Stimulated activated CD8-positive, alpha-beta memory T cell treated with anti-CD3 and anti-CD28 coated beads, Interleukin-15, amount 100 ng/mL, for 24 hours (primary cell): ENCODE results near the gene DLG2.

Experiments used
- DNase-seq: peaks from one replicate; pipeline ENCODE4 v3.0.0-alpha.2; 2020; ENCODE audit warnings: low read depth

The DLG2 gene

DNA sequence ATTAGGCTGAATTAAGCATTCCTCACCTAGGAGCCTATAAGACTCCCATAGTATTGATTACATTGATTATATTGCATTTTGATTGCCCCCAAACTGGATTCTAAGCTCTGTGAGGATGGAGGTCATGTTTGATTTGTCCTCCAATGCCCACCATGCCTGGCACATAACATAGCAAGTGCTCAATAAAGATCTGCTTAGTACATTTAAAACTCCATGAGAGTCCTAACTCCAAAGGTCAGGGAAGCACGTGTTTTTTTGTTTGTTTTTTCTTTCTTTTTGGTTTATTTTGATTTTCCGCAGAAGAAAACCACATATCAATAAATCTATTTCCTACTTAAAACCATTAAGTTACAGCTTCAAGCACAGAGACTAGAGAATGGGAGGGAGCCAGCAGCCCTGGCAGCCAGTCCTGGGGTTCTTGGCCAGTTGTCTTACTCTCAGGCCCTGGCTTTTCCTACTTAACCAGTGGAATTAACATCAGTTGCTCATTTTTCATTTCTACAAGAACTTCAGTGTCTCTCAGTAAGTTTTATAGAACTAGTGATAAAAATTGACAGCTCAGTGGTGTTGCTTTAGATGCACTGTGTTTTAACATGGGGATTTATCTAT is 1911.1 kb downstream of the DLG2 start:
- DNase-seq, result no peak

DNA sequence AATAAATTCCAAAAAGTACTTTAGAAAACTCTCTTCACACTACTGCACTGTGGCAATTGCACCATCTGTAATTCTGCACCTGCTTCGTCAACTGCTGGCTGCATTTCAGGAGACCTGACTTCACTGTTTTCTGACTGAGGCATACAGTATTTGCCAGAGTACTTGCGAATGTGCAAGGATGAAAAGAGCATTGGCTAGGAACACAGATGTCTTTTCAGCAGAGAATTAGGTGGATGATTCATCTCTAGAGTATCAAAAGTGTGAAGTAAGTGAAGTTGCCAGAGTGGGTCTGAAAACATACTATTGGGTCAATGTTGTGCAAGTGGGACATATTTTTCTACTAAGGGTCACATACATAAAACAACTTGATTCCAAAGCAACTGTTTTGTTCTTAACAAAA is 1913.4 kb downstream of the DLG2 start:
- DNase-seq, result no peak

DNA sequence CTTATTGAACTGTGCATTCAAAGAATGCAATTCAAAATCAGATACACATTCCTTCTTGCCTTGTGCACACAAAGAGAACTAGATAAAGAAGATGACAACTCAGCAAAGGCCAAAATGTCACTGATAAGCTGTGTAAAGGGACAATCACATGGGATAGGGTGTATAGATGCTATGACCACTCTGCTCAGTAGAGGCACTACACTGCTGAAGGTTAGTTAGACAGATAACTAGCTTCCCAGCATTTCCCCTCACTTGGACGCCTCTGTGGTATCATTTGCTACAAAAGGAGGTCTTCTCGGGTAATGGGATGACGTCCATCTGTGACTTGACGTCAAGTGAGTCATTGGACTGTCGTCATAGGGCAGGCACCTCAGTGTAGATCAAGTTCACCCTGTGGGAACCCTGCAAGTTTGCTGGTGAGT is 1916.0 kb downstream of the DLG2 start:
- DNase-seq, result no peak

DNA sequence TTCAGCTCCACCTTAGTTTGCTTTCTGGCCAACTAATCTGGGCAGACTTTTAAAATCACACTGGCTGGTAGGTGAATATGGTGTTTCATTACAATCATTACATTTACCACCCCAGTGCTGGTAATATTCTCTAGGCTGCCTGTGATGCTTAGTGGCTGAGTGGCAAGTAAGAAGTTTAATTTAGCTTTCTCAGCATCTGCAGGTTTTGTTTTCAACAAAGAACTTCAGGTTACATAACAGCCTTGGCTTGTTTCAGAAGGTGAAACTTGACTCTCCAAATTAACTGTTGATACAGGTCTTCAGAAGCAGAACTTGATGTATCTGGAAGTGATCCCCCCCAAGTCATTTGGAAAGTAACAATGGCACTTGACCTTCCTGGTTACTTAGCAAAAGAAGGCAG is 1917.7 kb downstream of the DLG2 start:
- DNase-seq, result no peak

DNA sequence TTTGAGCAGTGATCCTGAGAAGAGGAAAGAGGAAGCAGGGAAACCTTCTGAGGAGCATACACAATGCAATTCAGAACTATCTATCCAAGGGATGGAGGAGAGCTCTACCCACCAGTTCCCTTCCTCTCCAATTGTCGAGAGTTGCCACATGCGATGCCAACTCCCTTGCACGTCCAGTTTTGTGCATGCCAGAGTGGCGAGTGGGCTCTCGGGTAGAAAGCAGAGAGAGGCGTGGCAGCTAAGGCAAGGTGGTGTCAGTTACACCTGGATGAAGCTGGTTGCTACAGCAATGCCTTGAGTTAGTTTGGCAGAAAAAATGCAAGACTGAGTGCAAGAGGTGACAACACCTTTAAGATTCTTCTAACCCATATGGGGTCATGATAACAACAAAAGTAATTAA is 1920.6 kb downstream of the DLG2 start:
- DNase-seq, result no peak

DNA sequence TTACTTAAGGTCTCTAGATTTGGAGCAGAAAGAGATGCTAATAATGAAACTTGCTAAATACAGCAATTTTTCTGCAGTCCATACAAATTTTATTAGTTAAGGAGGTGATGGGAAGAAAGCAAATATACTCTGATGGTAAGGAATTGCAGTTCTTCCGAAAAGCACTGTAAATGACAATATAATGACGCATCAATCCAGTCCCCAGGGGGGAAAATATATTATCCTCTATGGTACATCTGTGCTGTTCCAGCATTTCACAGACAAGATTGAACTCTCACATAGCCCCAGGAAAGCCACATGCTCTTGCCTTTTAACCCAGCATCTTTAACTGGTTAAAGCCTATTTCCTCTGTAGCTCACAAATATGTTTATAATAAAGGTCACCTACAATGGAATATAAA is 1924.3 kb downstream of the DLG2 start:
- no peak for DNase-seq

DNA sequence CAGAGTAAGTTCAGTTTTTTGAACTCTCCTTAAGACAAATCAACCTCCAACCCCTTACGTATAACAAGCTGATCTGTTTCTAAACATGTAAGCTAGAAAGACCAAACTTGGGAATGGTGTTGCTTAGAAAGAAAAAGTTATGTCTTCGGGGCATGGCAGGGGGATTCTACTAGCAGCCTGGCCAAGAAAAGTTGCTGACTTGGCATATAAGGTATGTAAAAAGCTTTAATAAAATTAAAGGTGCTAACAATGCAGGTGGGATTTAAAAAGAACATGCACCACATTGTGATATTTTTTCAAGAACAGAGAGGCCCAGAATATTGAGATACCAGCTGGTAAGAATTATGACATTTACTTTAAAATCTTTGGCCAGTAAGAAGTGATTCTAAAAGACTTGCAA is 1929.6 kb downstream of the DLG2 start:
- no peak for DNase-seq

DNA sequence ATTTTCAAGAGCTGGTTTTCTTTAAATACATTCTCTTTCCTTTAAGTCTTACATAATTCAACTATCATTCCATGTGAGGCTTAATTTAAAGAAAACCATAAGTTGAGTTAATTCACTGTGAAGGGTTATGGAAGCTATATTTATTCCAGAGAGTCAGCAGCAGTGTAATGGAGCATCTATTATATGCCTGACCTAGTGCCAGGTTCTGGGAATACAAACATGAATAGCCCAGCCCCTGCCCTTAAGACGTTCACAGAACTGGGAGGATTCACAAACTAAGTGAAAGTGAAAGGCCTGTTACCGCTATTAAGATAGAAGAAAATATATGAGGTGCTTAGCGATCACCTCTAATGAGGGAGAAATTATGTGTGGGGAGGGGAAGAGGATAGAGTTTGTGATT is 1932.1 kb downstream of the DLG2 start:
- DNase-seq, result no peak

DNA sequence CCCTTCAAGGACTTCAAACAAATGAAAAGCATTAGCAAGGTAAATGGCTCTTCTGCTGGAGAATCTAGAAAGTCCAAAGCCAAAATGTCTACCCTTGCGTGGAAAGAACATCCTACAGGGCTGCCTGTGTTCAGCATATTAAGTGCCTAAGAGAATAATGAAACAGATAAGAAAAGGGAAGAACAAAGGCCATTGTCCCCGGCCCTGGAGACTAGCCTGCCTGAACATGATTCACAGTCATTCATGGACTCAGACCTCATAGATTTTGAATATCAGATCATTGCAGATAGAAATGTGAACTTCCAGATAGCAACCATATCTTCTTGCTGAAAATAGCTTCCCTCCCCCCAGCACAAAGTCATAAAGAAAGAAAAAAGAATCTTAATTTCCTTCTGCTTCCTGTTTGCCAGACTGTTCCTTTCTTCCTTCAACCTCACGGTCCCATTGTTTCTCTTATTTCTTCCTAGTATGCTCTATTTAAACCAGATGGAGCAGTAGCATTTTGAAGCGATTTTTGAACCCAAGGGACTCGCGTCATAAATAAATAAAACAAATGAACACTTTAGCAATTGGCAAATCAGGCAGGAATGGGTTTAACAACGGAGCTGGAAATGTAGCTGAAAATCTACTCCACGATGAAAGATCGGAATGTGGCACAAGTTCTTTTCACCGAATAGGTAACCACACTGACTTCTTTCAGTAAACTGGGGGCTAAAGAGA is 1932.8 kb downstream of the DLG2 start:
- no peak for DNase-seq

DNA sequence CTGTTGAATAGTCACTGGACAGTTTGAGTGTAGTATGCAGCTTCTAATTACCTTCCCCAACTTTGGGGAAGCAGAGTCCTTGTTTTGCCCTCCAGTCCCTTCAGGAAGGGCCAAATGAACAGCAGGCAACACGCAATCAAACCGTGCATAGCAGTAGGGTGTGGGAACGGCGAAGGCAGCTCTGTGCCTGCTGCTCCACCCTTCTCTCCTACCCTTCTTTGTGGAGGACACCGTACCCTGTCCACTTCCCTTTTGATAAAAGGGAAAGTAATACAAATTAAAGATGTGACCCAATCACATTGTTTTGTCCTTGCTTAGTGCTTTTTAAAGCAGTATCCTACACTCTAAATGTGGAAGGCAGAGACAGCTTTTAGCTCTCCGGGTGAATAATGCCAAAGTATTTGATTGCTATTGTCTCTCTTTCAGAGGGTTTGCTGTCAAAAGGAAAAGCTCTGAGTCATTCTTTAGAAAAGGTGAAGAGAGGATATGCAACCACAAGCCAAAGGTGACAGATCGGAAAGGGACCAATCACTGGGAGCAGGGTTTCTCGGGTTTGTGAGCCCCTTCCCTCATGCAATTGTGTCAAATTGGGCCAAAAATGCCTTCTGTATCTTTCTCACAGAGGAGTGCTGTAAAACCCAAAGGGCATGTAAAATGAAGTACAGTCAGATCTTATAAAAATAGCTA is 1933.7 kb downstream of the DLG2 start:
- DNase-seq, result no peak

DNA sequence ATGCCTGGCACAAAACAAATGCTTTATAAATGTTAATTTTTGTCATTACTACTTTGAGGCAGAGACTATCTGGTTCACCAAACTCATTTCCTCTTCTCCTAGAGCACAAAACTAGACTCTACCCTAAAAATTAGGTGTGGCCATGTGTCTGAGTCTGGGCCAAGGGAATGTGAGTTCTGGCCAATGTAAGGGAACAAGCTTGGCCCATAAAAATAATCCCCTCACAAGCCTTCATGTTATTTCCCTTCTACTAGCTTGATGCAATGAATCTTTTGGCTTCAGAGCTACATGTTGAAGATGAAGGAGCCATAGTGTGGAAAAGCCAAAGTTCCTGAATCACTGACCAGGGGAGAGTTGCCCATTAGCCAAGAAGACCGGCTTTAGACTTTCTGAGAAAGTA is 1934.5 kb downstream of the DLG2 start:
- DNase-seq, result no peak

DNA sequence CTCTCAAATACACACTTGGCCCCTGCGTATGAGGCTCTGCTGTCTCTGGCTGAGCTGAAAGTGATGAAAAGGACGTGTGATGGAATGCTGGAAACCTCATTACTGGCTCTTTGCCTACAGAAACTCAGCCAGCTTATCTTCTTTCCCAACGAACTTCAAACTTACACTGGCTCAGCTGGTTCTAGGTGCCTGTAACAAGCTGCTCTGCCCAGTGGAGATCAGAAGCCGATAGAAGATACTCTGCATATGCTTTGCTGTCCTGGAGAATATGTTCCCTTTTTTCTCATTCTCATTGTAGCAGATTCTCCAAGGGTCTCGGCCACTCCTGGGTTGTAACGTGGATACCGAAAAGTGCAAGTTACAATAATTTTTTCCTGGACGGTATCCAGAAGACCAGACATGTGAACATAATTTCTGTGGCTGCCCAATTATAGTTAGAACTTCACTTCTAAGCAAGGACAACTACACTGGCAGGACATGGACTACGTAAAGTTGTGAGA is 1935.6 kb downstream of the DLG2 start:
- no peak for DNase-seq

DNA sequence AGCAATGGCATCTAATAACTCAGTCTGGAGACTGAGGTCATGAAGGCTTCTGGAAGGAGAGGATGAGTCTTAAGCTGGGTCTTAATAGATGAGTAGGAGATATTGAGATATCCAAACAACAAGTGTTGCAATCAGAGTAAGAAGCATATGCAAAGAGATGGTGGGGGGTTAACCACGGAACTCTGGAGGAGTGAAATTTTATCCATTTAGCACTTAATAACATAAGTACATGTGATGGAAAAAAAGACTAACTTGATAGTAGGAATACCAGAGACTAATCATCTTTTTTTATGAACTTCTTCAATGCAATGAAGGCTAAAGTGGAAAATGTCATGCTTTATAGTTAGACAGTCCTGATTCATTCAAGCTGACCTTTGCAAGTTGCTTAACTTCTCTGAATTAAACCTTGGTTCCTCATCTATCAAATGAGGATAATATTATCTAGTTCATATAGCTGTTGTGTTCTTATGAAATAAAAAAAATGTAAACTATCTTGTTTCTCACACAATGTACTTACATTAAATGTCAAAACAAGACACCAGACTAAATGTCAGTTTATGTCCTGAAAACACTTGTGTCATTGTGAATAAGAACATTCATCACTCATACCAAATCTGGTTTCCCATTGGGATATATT is 1937.9 kb downstream of the DLG2 start:
- DNase-seq, result no peak

DNA sequence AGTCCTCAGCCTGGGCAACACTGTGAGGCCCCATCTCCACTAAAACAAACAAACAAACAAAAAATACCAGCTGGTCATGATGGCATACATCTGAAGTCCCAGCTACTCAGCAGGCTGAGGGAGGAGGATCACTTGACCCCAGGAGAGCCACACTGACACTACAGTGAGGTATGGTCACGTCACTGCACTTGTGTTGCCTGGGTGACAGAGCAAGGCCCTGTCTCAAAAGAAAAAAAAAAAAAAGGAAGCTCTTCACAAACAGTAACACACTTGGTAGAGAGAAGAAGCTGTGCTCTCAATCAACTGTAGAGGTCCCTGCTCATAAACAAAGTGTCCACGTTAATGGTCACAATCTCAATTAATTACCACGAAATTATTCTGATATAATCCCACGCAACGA is 1939.4 kb downstream of the DLG2 start:
- DNase-seq, result no peak

DNA sequence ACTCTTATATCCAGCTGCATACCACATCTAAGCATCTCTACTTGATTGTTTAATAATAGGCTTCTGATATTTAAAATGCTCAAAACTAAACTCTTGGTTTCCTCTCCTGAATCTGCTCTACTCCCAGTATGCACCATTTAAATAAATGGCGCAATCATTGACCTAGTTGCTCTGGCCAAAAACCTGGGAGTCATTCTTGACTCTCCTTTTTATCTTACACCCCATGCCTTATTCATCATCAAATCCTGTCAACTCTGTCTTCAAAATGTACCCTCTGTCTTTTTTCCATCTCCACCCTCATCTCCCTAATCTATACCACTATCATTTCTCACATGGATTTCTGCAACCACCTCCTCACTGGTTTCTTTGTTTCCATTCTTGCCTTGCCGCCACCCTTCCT is 1941.4 kb downstream of the DLG2 start:
- DNase-seq, result no peak

DNA sequence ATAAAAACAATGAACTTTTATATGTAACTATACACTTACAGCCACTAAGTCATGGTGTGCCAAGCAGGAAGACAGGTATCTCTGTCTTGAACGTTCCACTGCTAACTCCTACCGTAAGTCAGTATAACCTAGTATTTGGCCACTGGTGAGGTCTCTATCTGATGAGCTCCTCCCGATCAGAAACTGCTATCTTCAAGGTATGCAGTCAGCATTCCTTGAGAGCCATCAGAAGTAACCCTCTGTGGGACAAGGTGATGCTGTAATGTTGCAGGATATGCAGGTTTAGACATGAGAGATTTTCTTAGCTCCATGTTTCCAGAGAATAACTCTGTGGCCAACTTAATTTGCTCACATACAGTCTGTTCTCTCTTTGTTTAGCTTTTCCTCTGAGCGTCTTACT is 1943.1 kb downstream of the DLG2 start:
- DNase-seq, result no peak

DNA sequence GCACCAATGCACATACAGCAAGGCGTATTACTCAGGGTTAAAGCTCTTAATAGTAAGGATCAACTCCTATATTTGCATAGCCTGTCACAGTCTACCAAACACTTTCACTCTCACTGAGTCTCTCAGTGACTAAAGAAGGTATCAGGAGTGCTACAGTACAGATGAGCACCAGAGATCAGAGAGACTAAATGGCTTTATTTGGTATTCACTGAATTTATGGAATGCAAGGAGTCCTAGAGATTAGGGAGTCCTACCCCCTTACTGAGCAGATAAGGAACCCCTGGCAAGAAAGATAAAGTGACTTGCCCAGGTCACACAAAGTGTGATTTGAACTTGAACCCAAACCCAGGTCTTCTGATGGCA is 1944.6 kb downstream of the DLG2 start:
- DNase-seq, result no peak

DNA sequence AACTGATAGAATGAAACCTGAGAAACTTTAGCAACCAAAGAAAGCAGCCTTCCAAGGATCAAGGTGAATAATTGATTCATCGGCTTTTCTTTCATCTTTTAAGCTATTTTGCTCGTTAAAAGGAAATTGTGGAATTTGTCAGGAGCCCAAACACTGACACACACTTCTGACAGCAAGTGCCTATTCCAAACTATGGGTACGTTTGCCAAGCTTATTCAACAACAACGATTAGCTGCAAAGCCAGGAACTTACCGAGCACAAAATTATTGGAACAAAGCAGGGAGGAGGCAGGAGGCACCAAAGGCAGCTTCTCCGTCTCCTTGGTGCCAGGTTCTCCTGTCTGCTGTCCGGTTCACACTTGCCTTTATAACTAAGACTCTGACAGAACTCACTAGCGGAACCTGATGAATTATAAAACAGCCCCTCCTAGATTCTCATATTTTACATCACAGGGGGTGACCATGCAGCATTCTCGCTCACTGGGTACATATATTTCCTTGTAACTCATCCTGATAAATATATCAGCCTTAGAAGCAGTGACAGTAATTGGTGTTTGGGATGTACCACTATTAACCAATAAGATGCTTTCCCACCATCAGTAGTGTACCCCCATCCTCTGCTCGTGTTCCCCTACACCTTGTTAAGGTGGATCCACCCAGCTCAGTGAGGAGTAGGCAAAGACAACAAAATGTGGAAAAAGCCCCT is 1945.1 kb downstream of the DLG2 start:
- no peak for DNase-seq

DNA sequence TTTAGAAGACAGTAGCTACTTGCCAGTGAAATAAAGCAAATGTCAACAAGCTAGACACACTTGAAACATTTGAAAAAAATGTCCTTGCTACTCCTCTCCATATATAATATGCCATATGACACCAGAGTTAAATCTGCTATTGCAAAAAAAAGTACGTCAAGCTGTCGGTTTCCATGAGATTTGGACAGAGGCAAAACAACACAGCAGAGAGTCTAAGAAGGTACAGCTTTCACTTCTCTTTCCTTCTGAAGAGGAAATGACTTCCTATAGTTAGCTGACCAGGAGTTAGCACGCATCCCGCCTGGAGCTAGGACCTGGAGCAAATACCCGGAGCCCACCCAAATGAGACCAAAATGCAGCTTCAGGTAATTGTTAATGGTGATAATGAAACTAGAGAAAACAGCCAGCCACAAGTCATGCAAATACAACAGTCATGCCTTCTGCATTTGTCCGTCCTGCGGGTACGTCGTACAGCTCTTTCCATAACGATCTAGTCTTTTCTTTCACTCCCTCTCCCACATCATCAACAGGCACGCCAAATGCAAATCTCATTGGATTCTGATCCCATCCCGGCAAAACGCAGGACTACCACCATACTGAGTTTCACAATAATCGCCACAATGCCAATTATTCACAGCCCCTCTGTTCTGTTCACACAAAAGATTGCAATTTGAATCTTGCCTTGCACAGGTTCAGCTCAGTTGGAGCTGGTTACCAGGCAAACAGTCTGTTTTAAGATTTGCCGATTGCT is 1945.9 kb downstream of the DLG2 start:
- no peak for DNase-seq

DNA sequence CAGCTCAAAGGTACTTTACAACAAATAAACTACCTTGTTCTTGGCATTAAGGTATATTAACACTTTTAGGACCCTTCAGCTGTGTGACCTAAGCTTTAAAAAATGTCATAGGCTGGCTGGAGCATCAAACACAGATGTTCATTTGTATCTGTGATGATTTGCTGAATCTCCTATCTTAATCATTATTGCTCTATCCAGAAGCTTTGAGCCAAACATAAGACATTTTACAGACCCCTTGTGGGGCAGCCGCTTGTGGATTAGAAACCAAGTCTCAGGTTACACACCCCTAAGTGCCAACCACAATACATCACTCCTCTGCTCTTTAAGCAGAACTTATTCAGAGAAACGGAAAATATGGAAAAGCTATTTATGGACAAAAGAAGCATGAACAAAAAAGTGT is 1946.8 kb downstream of the DLG2 start:
- DNase-seq, result no peak

DNA sequence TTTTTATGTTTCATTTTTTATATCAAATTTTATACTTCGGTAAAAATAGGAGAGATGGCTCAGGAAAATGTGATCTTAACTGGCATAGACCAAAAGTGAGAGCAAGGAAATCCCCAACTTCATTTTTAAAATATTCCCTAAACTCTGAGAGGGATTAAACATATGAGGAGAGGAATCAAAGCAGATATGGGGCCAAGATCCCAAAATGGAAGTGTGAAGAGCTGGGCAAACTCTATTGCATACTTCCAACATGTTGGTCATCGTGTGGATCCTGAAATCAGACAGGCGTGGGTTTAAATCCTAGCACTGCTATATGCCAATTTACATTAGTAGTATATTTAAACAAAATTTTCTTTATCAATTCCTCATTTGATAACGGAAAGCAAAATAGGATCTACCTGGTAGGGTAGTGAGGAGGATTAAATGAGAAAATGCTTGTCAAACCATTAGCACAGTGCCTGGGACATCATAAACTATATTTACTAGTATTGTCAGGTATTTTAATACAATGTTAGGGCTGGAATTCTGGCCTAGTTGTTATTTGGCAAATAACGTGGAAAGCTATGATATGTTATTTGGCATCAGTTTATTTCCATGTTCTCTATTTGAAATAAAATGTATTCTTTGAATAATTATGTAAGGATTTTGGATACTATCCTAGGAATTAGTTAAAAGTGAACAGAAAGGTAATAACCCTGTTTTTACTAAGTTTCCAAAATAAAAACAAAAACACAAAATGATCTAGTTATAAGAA is 1948.1 kb downstream of the DLG2 start:
- no peak for DNase-seq
